K562 (cell line): ENCODE results near the gene NUP62.

Experiments used
- NFIC ChIP-seq: fragments of 450-650 bp; IDR thresholded peaks from 2 replicates; pipeline ENCODE4 v1.6.1; 2017; ENCODE audit warnings: mild to moderate bottlenecking, inconsistent platforms
- TF ChIP-seq, protein P1 (sequence below): sonication (generic); formaldehyde crosslinking; IDR thresholded peaks from 2 replicates; pipeline ENCODE4 v1.8.1; 2022; ENCODE audit warnings: missing genetic modification reagents
- TF ChIP-seq, protein P2 (sequence below), 3 experiments: IDR thresholded peaks in 2 of 3; conservative IDR thresholded peaks in 1 of 3; 2 replicates each; pipeline ENCODE4 v1.5.1; 2011 to 2012; ENCODE audit warnings: low read length in 3 of 3, mild to moderate bottlenecking in 3 of 3, control low read depth in 2 of 3, improper control_type of control experiment in 1 of 3, inconsistent platforms in 1 of 3, low read depth in 1 of 3, mixed read lengths in 1 of 3, moderate library complexity in 1 of 3; ENCODE audit not compliant: insufficient read depth in 2 of 3

DNA sequence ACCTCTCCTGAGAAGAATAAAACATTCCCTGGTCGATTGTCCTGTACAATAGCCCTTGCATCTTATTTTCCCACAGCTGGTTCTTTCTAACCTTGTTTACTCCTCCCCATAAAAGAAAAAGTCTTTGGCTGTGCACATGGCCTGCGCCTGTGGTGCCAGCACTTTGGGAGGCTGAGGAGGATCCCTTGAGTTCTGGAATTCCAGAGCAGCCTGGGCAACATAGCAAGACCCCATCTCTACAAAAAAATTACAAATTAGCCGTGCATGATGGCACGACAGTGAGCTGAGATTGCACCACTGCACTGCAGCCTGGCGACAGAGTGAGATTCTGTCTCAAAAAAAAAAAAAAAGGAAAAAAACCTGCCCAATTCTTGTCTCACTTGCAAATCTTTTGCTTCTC, 7.2 kb upstream of the NUP62 start:
- TF ChIP-seq, protein P1, sequence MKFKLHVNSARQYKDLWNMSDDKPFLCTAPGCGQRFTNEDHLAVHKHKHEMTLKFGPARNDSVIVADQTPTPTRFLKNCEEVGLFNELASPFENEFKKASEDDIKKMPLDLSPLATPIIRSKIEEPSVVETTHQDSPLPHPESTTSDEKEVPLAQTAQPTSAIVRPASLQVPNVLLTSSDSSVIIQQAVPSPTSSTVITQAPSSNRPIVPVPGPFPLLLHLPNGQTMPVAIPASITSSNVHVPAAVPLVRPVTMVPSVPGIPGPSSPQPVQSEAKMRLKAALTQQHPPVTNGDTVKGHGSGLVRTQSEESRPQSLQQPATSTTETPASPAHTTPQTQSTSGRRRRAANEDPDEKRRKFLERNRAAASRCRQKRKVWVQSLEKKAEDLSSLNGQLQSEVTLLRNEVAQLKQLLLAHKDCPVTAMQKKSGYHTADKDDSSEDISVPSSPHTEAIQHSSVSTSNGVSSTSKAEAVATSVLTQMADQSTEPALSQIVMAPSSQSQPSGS (CRISPR knock-in tag) = no peak
- no peak for TF ChIP-seq NFIC
- TF ChIP-seq, protein P2, sequence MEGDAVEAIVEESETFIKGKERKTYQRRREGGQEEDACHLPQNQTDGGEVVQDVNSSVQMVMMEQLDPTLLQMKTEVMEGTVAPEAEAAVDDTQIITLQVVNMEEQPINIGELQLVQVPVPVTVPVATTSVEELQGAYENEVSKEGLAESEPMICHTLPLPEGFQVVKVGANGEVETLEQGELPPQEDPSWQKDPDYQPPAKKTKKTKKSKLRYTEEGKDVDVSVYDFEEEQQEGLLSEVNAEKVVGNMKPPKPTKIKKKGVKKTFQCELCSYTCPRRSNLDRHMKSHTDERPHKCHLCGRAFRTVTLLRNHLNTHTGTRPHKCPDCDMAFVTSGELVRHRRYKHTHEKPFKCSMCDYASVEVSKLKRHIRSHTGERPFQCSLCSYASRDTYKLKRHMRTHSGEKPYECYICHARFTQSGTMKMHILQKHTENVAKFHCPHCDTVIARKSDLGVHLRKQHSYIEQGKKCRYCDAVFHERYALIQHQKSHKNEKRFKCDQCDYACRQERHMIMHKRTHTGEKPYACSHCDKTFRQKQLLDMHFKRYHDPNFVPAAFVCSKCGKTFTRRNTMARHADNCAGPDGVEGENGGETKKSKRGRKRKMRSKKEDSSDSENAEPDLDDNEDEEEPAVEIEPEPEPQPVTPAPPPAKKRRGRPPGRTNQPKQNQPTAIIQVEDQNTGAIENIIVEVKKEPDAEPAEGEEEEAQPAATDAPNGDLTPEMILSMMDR (IDR thresholded peaks at IDR 0.05 in 2 of 3, conservative IDR thresholded peaks at IDR 0.05 in 1 of 3; ENCODE audit: insufficient read depth in 2 of 3, low read depth in 1 of 3, low read length in 3 of 3) = no peak
